ENCODE results near the gene POMZP3.
"Not testable (repeated sequence)": the region's sequence is repeated elsewhere in the genome, so short reads cannot be mapped to it uniquely, and the experiment has no call there.

GRCh38 chr7:76567311-76567710 lies 59.8 kb downstream of the POMZP3 start:
- TF ChIP-seq POLR2AphosphoS5, POLR2A, TAF1 (IDR thresholded peaks at IDR 0.05; ENCODE audit: low read depth, low read length): not testable (repeated sequence)
